ENCODE results near the gene TBC1D1.

TBC1D1 gene

DNA sequence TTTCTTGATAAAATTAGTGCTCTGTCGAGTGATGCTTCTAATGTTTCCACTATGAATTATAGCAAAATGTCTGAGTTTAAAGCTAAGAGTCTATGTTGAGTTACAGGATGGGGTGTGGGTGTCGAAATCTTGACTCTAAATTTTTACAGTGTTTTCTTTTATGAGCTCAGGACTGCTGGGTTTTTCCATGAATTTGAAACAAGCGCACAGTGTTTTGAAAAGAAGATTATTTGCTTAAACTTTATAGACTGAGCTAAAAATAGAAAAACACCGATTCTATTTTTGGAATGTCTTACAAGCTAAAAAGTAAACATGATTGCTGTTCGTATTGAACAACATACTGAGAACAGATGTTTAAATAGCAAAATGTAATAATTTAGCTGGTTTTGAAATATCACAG, 76.9 kb downstream of the TBC1D1 start:
- Histone ChIP-seq H3K27me3 (replicated peaks; ENCODE audit: insufficient read depth, low read length) (no peaks in the 10 kb centered on the region), H3K4me3 (ENCODE audit: low read length) (no peak overlapping the region), H3K79me2 (ENCODE audit: low read length) (no peaks in the 10 kb centered on the region), H3F3A (ENCODE audit: insufficient read depth, low read length) (no peaks in the 10 kb centered on the region), H3K9me2 (replicated peaks; ENCODE audit: insufficient read depth, low read length) (no peaks in the 10 kb centered on the region), H3K9me3 (replicated peaks; ENCODE audit: insufficient read depth, low read length) (no peaks in the 10 kb centered on the region), H3K9ac (ENCODE audit: low read length) (no peak overlapping the region), H2AFZ (ENCODE audit: low read length) (no peak overlapping the region), H3K4me2 (ENCODE audit: low read depth, low read length) (no peak overlapping the region), H3K27ac (ENCODE audit: low read length) (no peak overlapping the region), H3K36me3 (replicated peaks; ENCODE audit: insufficient read depth, low read length) (no peaks in the 10 kb centered on the region), H4K20me1 (ENCODE audit: insufficient read depth, low read length) (no peaks in the 10 kb centered on the region), H3K4me1 (ENCODE audit: low read length) (peaks cover 6% of the 10 kb centered on the region)
- TF ChIP-seq, protein P1, sequence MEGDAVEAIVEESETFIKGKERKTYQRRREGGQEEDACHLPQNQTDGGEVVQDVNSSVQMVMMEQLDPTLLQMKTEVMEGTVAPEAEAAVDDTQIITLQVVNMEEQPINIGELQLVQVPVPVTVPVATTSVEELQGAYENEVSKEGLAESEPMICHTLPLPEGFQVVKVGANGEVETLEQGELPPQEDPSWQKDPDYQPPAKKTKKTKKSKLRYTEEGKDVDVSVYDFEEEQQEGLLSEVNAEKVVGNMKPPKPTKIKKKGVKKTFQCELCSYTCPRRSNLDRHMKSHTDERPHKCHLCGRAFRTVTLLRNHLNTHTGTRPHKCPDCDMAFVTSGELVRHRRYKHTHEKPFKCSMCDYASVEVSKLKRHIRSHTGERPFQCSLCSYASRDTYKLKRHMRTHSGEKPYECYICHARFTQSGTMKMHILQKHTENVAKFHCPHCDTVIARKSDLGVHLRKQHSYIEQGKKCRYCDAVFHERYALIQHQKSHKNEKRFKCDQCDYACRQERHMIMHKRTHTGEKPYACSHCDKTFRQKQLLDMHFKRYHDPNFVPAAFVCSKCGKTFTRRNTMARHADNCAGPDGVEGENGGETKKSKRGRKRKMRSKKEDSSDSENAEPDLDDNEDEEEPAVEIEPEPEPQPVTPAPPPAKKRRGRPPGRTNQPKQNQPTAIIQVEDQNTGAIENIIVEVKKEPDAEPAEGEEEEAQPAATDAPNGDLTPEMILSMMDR (IDR thresholded peaks at IDR 0.05; ENCODE audit: low read length), result no peak
- no peak for TF ChIP-seq EZH2phosphoT487 (IDR thresholded peaks at IDR 0.05; ENCODE audit: low read length)
- no peak for TF ChIP-seq EZH2 (optimal IDR thresholded peaks at IDR 0.05; ENCODE audit: low read depth, low read length)
- no peak for DNase-seq

DNA sequence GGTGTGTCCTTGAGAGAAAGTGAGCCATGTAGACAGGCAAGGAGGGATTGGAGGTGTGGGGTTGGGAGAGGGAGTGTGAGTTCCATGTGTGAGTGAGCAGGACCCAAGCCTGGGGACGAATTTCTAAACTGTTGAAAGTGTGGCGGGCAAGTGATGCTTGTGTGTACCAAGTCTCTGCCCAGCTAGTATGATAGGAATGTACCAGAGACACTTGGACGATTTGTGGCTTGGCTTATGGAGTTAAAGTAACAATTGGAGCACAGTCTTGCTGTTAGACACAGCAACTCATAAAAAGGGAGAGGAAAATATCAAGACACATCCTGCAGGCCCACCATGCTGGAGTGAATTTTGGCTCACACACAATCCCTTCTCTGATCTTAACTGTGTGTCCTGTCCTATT, 77.9 kb downstream of the TBC1D1 start:
- no peaks in the 10 kb centered on the region for H3K9me3 ChIP-seq (replicated peaks; ENCODE audit: insufficient read depth, low read length)
- H2AFZ ChIP-seq (ENCODE audit: low read length), result no peak overlapping the region
- H4K20me1 ChIP-seq (ENCODE audit: insufficient read depth, low read length), result no peaks in the 10 kb centered on the region
- peaks cover 6% of the 10 kb centered on the region for H3K4me1 ChIP-seq (ENCODE audit: low read length)
- H3K27ac ChIP-seq (ENCODE audit: low read length), result no peak overlapping the region
- TF ChIP-seq EZH2 (optimal IDR thresholded peaks at IDR 0.05; ENCODE audit: low read depth, low read length) (no peak), EZH2phosphoT487 (IDR thresholded peaks at IDR 0.05; ENCODE audit: low read length) (no peak)
- TF ChIP-seq, protein P1 (IDR thresholded peaks at IDR 0.05; ENCODE audit: low read length), result no peak
- H3K4me2 ChIP-seq (ENCODE audit: low read depth, low read length), result no peak overlapping the region
- no peaks in the 10 kb centered on the region for H3K9me2 ChIP-seq (replicated peaks; ENCODE audit: insufficient read depth, low read length)
- H3K79me2 ChIP-seq (ENCODE audit: low read length), result peaks cover 2% of the 10 kb centered on the region; the same call in 1 of the 2 replicates
- no peak overlapping the region for H3K9ac ChIP-seq (ENCODE audit: low read length)
- no peaks in the 10 kb centered on the region for H3K27me3 ChIP-seq (replicated peaks; ENCODE audit: insufficient read depth, low read length)
- no peaks in the 10 kb centered on the region for H3F3A ChIP-seq (ENCODE audit: insufficient read depth, low read length)
- no peak overlapping the region for H3K4me3 ChIP-seq (ENCODE audit: low read length)
- DNase-seq, result no peak
- H3K36me3 ChIP-seq (replicated peaks; ENCODE audit: insufficient read depth, low read length), result no peaks in the 10 kb centered on the region

DNA sequence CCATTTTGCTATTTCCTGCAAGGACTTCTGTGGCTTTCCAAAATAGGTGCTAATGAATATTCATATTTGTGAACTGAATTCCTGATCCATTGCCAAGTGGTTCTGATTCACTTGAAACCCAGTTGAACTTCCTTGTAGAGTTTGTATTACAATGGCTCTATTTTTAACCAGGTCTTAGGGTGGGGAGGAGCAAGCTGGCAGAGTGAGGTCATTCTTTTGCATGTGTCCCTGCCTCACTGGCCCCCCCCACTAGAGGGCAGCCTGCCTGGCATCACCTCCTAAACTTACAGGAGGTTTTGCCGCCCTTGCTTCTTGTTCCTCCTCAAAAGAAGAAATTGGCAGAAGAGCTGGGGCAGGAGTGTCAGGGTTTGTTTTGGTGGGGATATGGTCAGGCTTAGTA, 79.8 kb downstream of the TBC1D1 start:
- Histone ChIP-seq H3K79me2 (ENCODE audit: low read length) (peaks cover 5% of the 10 kb centered on the region; the same call in 1 of the 2 replicates), H3K4me2 (ENCODE audit: low read depth, low read length) (no peak overlapping the region), H2AFZ (ENCODE audit: low read length) (no peak overlapping the region), H3F3A (ENCODE audit: insufficient read depth, low read length) (no peaks in the 10 kb centered on the region), H3K27me3 (replicated peaks; ENCODE audit: insufficient read depth, low read length) (no peaks in the 10 kb centered on the region), H3K9me2 (replicated peaks; ENCODE audit: insufficient read depth, low read length) (no peaks in the 10 kb centered on the region), H3K9me3 (replicated peaks; ENCODE audit: insufficient read depth, low read length) (no peaks in the 10 kb centered on the region), H3K27ac (ENCODE audit: low read length) (no peak overlapping the region), H4K20me1 (ENCODE audit: insufficient read depth, low read length) (no peaks in the 10 kb centered on the region), H3K4me3 (ENCODE audit: low read length) (no peak overlapping the region), H3K9ac (ENCODE audit: low read length) (no peak overlapping the region), H3K36me3 (replicated peaks; ENCODE audit: insufficient read depth, low read length) (no peaks in the 10 kb centered on the region), H3K4me1 (ENCODE audit: low read length) (peaks cover 6% of the 10 kb centered on the region)
- peak; percentile 62 for DNase-seq
- TF ChIP-seq EZH2phosphoT487 (IDR thresholded peaks at IDR 0.05; ENCODE audit: low read length), result no peak
- TF ChIP-seq, protein P1 (IDR thresholded peaks at IDR 0.05; ENCODE audit: low read length), result peak; percentile 81

Data from MM.1S (cell line).